ENCODE measurements around the gene FOXO1.

FOXO1 gene

DNA sequence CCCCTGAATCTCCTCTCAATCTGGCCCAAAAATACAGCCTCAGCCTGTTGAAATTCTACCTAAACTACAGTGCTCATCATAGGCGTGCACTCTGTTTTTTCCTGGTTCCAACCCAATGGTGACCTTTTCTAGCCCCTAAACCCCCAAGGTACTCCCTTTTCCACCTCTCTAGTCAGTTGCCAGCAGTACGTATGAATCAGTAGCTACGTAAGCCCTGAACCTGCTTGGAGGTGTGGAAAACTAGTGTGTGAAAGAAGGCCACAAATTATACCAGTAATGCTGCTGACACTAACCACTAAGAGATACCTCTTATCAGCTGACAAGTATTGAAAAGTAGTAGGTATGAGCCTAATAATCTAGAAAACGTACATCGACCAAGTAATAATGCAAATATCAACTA lies 60.9 kb downstream of the FOXO1 start:
- TF ChIP-seq CTCF (IDR thresholded peaks at IDR 0.05; ENCODE audit: low read depth, low read length, missing control alignments) = no peak
- no peak overlapping the region for H3K4me3 ChIP-seq (ENCODE audit: low read depth, low read length)
- DNase-seq (ENCODE audit: low read depth) = no peak
- in situ Hi-C loops (cut with HindIII; ENCODE audit: low sequenced_read_pairs) = no loop called here

- DNase-seq (ENCODE audit: low read depth) = no peak
- no peak for TF ChIP-seq CTCF (IDR thresholded peaks at IDR 0.05; ENCODE audit: low read depth, low read length, missing control alignments)
- H3K4me3 ChIP-seq (ENCODE audit: low read depth, low read length) = no peak overlapping the region
- in situ Hi-C loops (cut with HindIII; ENCODE audit: low sequenced_read_pairs) = no loop called here
Observed at GRCh38 chr13:40604135-40604534, 62.3 kb downstream of the FOXO1 start.

DNA sequence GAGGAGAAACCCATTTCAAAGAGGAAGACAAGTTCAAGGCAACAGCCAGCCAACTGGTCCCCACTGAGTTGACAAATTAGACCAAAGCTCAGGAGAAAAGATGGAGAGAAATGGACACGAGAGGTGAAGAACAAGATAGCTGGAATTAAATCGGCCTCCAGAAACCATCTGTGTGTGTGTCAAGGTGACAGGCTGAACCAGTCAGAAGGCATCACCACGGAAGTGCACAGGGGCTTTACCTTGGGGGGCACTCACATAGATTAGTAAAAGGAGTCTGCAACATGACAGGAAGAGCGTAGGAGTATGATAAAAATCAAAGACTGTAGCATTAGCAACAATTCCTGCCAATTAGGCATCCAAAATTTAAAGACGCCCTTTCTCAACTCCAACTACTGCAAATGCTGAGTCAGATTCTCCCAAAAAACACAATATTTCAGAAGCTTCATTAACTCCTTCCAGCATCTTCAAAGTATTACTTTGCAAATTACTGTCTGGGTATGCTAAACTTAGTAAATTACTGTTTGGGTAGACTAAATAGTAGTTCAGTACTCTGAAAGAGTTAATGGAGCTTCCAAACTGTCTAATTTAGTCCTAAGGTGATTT lies 66.2 kb downstream of the FOXO1 start:
- no peak for TF ChIP-seq CTCF (IDR thresholded peaks at IDR 0.05; ENCODE audit: low read depth, low read length, missing control alignments)
- in situ Hi-C loops (cut with HindIII; ENCODE audit: low sequenced_read_pairs) = no loop called here
- no peak for DNase-seq (ENCODE audit: low read depth)
- H3K4me3 ChIP-seq (ENCODE audit: low read depth, low read length) = no peak overlapping the region

GRCh38 chr13:40599747-40600146 lies 66.7 kb downstream of the FOXO1 start:
- in situ Hi-C loops (cut with HindIII; ENCODE audit: low sequenced_read_pairs) = no loop called here
- no peak for DNase-seq (ENCODE audit: low read depth)
- no peak overlapping the region for H3K4me3 ChIP-seq (ENCODE audit: low read depth, low read length)
- TF ChIP-seq CTCF (IDR thresholded peaks at IDR 0.05; ENCODE audit: low read depth, low read length, missing control alignments) = no peak

- H3K4me3 ChIP-seq (ENCODE audit: low read depth, low read length) = no peak overlapping the region
- TF ChIP-seq CTCF (IDR thresholded peaks at IDR 0.05; ENCODE audit: low read depth, low read length, missing control alignments) = no peak
- in situ Hi-C loops (cut with HindIII; ENCODE audit: low sequenced_read_pairs) = no loop called here
- DNase-seq (ENCODE audit: low read depth) = no peak
Observed at GRCh38 chr13:40599124-40599523, 67.3 kb downstream of the FOXO1 start.

GRCh38 chr13:40598569-40598968 lies 67.9 kb downstream of the FOXO1 start:
- no peak overlapping the region for H3K4me3 ChIP-seq (ENCODE audit: low read depth, low read length)
- DNase-seq (ENCODE audit: low read depth) = no peak
- in situ Hi-C loops (cut with HindIII; ENCODE audit: low sequenced_read_pairs) = no loop called here
- TF ChIP-seq CTCF (IDR thresholded peaks at IDR 0.05; ENCODE audit: low read depth, low read length, missing control alignments) = no peak

Measured in astrocyte of the cerebellum (primary cell).